Peyer's patch (tissue), 4 donors: ENCODE data around the gene ZNF638.

Experiments
- CTCF ChIP-seq, 6 experiments: fragments of 450-650 bp in 4 of 6; fragments of 200-600 bp in 2 of 6; sonication (generic) in 1 of 6; IDR thresholded peaks; one replicate each; pipeline ENCODE4 v1.5.1; 2017 to 2019; ENCODE audit warnings: antibody characterized with exemption in 6 of 6, mild to moderate bottlenecking in 3 of 6, moderate library complexity in 1 of 6
- POLR2A ChIP-seq, 2 donors: fragments of 450-650 bp; IDR thresholded peaks; one replicate each; pipeline ENCODE4 v1.5.1; 2017; ENCODE audit warnings: antibody characterized with exemption in 2 of 2, mild to moderate bottlenecking in 2 of 2, moderate library complexity in 2 of 2

- no peak for TF ChIP-seq CTCF (IDR thresholded peaks at IDR 0.05)
- no peak for TF ChIP-seq POLR2A (IDR thresholded peaks at IDR 0.05)
These were observed 24.8 kb upstream of the ZNF638 start for GRCh38 chr2:71306762-71307161.
